HG03025 (cell line): ENCODE data around the gene NT5DC1.
A peak's percentile ranks its signal among the peaks of the same experiment; 100 is the strongest.

ENCODE experiments used
- ATAC-seq: cut with Tn5 transposase; IDR thresholded peaks from one replicate; pipeline ENCODE4 v1.9.1; 2021; ENCODE audit warnings: mild to moderate bottlenecking, moderate library complexity; ENCODE audit not compliant: unreplicated experiment, low FRiP score

Gene NT5DC1

DNA sequence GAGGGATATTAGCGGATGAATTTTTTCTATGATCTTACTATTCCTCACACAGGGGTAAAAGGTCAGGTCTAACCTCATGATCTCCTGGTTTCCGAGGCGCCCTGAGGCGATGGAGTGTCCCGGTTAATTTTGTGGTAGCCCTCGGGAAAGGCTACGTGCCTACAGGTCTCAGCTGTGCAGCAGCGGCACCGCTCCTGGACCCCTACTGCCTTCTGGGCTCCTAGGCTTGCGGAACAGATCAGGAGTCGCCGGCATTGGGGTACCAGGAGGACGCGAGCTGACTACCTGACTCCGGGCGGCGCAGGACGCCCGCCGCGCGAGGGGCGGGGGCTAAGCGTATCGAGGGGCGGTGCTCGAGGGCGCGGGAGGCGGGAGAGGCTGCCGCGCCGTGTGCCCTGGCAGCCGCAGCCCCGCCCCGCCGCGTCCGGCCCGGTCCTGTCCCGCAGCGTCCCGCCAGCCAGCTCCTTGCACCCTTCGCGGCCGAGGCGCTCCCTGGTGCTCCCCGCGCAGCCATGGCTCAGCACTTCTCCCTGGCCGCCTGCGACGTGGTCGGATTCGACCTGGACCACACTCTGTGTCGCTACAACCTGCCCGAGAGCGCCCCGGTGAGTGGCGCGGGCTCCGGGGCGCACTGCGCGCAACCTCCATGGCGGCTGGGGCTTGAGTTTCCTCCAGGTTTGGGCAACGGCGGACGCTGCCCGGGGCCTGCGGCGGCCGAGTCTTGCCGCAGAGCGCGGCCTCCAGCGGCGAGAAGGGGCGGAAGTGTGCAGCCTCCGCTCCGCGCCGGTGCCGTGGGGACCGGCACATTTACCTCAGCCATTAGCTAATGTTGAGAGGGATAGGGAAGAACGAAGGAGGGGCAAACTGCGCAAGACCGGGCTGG, at the start of gene NT5DC1:
TSS of gene NT5DC1 (plus strand) at position 435 of the 883 bp plus-strand sequence. CDS start at position 513, 78 bp downstream.
- peak; percentile 87 for ATAC-seq

DNA sequence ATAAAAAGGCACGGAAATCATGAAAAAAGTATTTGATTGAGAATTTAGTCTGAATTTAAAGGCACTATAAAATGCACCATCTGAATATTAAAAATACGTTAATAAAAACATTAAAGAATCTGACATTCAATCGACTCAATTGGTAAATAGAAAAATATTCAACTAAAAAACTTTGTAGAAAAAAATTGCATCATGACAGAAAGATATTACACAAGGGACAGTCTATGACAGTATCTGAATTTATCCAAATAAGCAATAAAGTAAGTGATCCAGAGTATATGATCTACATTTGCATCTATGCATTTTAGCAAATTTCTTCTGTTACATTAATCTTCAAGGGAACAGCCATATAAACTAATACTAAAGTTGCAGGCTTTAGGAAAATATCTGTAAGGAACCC, 49.4 kb upstream of the NT5DC1 start:
- ATAC-seq, result no peak

DNA sequence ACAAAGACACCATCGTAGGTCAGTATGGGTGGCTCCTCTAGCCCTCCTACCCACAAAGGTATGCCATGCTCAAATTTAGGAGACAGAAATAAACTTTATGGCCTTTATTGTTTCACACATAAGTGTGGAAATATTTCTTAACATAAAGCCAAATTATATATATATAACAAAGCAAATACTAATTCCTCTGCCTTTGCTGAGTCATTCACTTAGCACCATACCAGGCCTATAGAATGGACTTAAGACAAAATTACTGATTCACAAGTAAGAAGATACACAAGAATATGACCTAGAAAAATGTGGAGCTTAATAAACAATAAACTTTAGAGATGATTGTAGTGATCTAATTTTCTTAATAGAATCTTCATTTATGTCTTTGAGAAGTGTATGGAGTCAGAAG, 45.1 kb upstream of the NT5DC1 start:
- ATAC-seq, result no peak

DNA sequence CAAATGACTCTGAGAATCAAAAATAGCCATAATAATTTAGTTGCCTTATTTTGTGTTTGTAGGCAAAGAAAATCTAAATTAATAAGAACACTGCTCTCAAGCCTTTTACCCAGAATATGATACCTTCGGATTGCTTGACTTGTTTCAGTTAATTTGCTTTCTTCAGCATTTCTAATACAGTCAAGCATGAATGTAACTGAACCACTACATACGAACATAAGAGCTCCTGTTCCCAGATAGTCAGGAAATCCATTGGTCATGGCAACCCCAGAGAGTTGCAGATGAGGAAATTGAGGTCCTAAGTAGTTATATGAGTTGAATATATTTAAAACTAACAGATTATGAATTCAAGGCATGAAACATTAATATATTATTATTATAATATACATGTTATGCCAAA, 42.9 kb upstream of the NT5DC1 start:
- no peak for ATAC-seq

DNA sequence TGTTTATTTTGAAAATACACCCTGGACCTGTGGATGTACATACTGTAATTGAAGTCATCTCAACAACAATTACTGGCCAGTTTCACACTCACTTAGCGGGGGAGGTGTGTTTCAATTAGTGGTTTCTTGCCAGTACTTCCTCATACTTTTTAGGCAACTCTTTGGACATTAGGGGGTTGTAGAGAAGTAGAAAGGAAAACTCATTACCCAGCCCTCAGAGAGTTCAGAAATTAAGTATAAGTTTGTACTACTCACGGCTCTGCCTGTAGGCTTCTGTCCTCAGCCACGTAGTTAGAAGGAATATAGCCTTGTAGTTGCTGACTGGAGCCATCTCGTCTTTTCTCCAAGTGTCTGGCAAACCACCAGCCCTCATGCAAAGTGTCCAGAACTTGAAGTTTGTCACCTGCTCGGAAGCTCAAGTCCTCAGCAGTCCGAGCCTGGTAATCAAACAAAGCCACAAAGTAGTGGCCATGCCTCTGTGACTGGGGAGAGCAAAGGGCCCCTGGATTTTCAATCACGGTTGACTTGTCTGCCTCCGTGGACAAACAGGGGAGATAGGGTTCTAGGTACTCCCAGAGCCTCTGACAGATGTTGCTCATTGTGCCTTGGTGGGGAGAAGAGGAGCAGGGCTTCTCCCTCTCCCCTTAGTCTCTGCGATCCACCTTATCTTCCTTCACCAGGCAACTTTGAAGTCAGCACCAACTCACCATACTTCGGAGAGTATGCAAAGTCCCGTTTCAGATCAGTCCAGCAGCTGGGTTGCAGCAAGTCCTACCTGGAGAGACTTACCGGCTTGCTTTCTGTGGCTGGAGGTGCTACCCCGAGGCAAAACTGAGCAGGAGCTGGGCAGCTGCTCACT, 40.7 kb upstream of the NT5DC1 start:
- ATAC-seq, result peak; percentile 94

DNA sequence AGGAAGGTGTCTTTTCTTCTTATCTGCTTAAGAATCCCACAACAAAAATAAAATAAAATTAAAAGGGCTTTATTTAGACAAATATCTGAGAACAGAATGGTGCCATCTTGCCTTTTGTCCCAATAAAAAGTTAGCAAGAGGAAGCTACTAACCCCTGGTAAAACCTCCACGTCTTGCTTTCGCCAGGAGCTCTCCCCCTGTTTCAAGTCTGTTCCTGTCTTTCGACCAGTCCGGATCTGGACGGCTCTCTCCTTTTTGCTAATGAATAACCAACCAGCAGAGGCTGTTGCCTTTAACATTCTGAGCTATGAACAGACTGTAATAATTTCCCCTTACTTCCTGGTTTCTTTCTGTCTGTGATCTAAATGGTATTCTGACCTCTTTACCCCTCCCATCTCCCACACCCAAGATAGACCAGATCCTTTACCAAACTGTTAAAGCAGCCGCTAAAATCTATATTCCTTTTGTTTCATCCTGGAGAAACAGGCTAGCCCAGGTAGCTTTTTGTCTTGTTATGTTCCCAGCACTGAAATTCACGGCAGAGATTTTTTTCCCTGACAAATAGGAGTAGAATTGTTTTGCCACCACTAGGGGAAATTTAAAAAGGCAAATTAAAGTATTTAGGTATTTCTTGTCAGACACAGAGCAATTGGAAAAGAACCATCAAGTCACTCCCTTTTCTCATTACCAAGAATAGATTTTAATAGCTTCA, 39.9 kb upstream of the NT5DC1 start, which contains the start of gene FRK:
TSS of gene FRK (minus strand) at position 320 of the 712 bp plus-strand sequence. CDS start 580 bp downstream, outside the sequence.
- no peak for ATAC-seq

DNA sequence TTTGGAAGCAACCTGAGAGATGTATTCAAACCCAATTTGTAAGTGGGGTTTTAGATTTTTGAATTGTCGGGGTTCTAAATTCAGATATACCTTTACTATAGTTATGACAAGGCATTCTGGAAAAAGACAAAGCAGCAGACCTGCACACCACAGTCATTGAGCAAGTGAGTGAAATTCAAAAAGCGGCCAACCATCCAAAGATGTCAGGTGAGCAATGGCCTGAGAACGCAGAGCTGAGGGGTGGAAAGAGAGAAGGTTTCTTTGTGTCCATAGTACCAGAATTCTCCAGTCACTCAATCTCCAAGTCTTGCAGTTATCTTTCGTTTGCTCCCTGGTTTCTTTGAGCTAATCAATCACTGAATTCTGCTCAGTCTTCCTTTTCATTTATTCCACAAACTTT, 38.2 kb upstream of the NT5DC1 start:
- no peak for ATAC-seq

DNA sequence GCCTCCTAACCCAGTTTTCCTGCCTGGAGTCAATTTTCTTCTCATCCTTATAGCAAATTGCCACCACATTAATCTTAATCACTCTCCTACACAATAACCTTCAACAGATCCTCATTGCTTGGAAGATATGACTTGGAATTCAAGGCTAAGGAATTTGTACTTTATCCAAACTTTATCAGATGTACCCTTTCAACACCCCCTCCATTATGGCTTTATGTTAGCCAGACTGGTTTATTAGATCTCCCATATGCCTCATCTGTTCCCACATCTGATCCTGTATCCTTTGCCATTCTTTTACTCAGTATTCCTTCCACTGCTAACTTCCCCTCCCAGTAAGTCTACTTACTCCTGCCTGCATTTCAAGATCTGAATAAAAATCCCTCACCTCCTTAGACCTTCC, 36.0 kb upstream of the NT5DC1 start:
- no peak for ATAC-seq

DNA sequence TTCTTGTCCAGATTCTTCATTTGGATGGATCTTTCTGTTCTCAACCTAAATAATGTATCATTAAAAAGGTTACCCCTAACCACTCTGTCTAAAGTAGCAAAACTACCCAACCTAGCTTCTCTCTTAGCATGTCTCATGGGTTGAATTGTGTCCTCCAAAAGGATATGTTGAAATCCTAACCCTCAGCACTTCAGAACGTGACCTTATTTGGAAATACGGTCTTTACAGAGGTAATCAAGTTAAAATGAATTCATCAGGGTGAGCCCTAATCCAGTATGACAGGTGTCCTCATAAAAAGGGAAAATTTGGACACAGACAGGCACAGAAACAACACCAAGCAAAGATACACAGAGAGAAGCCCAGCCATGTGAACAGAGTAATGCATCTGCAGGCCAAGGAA, 33.9 kb upstream of the NT5DC1 start:
- no peak for ATAC-seq

DNA sequence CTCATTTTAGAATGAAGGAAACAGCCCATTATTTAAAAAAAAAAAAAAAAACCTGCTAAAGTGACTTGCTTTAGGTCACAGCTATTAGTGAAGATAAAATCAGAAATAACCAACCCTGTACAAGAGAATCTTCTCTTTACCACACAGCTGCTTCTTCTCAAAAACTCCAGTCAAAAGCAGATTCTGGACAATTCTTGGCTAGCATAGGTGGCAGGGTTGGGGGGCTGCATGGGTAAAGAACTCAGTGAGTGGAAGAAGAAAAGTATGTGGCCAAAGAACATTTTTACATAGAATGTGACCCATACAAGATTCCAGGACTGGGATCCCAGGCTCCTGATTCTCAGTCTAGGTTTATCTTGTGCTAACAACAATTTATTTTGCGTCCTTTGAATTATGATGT, 30.6 kb upstream of the NT5DC1 start:
- ATAC-seq, result no peak

DNA sequence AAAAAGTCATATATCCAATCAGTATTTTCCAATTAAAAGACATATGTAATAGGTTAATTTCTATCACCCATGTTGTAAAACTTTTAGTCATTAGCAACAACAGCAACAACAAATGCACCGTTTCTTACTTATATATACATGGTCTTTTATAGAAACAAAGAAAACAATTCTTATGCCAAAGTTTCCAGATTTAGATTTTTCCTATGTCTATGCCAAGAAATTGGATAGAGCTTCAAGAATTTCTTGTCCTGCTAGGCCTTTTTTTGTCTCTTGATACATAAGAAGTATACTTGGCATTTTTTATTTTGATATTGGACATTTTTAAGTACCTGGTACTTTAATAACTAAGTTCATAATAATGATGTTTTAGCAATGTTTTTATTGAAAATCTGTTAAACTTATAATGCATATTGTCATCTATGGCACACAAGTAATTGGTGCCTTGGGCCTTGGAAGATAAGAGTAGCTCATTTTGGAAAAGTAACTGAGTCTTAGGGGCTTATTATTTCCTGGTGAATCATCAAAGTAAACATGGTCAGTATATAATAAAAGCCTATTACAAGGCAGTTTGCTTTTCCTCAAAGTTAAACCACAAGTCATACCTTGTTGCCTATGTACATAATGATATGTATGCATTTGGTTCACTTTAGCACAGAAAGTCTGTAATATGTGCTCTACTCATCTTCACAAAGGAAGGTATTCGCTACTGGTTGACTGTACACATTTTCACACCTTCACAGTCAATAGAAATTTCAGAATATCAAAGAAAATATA, 29.9 kb upstream of the NT5DC1 start:
- no peak for ATAC-seq

DNA sequence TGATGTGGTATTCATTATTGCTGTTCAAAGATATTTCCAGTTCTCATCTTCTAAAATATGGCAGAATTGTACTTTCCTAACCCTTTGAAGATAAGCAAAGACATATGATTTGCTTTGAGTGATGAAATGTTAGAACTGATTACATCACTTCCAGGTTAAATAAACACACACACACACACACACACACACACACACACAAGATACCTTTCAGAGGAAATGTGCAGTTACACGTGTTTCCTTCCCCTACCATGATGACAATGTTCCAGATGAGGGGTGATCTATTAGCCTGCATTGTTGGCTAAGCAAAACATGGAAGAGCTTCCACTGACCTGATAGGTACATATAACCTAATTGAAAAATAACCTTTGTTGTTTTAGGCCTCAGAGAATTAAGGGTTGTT, 28.3 kb upstream of the NT5DC1 start:
- ATAC-seq, result no peak

DNA sequence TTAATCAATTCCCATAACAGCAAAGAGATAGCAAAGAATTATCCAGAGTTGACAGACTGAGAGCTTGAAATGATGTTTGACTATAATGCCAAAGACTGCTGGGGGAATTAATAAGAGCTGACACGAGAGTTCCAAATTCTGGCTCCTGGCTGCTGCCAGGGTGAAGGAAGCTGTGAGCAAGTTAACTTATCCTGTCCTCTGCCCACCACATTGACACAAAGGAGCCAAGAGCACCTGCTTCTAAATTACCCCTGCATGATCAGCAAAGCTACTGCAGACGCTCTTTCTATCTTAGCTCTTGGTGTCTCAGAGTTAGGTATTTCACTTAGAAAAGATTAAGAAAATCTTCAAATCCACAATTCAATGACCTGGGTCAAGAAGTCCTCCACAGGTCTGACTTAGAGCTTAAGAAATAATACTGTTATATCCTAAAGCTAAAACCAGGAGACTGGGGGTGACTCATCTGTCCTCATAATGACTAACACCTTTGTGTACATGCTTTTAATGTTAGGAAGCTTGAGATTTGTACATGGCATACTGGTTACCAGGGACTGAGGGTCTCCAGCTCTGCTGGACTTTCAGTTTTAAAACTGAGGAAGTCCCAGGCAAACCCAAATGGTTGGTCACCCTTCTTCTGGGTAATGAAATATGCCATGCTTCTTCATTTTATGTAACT, 26.8 kb upstream of the NT5DC1 start:
- ATAC-seq, result no peak

DNA sequence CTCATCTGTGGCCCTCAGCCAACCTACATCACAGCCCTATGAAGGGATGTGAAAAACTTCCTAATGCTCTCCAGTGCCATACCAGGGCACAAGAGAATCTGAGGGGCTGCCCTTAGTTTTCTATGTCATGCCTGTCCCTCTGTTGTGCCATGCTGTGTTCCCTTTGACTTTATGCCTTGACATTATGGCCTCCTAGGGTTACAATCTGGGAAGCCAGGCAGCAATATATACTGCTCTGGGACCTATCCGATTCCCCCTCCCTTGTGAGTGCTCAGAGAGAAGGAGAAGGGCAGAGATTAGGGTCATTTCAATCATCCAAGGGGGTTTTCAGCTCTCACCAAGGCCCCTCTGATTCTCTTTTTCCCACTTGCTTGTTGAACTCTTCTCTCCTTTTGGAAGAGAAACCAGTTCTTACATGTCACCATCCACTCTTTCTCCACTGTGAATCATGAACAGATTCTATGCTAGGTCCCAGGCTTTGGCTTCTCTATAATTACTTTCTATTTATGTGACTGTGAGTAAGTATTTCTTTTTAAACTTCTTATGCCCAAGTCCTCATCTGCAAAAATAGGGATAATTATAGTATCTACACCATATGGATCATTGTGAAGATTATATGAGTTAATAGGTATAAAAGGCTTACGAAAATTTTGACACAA, 25.8 kb upstream of the NT5DC1 start:
- no peak for ATAC-seq

DNA sequence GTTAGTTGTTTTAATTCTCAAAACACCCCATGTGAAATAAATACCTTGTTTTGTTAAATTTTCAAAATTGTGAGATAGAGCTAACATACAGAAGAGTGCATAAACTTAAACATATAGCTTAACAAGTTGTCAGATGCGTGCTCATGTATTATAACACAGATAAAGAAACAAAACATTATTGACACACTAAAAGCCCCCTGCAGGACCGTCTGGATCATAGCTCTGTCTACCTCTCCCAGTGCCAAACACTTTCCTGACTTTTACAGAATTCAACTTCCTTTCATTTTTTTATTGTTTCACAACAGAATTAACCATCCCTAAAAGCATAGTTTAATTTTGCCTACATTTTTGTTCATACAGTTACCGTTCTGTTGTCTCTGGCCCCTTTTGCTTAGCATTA, 22.1 kb upstream of the NT5DC1 start:
- no peak for ATAC-seq

DNA sequence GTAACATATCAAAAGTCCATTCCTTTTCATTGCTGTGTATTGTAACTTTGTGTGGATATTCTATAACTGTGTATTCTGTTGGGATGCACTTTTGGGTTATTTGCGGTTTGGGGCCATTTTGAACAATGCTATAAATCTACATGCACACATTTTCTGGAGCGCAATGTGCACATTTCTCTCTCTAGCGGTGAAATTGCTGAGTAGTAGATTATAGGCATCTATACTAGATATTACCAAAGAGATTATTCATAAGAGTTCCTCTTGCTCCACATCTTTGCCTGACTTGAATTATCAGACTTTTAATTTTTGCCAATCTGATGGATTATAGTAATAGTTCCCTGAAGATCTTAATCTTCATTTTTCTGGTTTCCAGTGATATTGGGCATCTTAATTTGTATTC, 21.7 kb upstream of the NT5DC1 start:
- ATAC-seq, result no peak

DNA sequence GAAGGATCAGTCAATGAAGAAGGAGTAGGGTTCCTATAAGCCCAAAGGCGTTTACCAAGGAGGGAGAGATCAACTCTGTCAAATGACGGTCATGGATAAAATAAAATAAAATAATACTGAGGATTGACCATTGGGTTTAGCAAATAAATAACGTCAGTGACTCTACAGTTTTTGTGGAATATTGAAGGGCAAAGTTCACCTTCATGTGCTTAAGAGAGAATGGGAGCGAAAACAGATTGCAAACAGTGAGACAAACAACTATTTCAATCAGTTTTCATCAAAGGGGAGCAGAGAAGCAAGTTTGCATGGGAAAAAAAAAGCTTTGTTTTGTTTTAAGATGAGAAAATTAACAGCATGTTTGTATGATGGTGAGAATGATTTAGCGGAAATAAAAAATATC, 17.6 kb upstream of the NT5DC1 start:
- ATAC-seq, result no peak

DNA sequence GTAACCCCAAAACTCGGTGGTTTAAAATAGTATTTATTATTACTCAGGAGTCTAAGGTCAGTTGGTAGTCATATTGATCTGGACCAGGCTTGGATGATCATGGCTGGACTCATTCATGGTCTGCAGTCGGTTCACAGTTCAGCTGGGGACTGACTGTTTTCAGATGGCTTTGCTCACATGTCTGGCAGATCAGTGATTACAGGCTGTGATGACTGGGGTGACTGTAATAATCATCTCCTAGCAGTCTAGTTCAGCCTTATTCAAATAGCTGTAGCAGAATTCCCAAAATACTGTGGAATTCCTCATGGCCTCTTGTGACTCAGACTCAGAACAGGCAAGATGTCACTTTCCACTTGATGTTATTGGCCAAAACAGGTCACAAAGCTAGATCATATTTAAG, 16.4 kb upstream of the NT5DC1 start:
- ATAC-seq, result no peak

DNA sequence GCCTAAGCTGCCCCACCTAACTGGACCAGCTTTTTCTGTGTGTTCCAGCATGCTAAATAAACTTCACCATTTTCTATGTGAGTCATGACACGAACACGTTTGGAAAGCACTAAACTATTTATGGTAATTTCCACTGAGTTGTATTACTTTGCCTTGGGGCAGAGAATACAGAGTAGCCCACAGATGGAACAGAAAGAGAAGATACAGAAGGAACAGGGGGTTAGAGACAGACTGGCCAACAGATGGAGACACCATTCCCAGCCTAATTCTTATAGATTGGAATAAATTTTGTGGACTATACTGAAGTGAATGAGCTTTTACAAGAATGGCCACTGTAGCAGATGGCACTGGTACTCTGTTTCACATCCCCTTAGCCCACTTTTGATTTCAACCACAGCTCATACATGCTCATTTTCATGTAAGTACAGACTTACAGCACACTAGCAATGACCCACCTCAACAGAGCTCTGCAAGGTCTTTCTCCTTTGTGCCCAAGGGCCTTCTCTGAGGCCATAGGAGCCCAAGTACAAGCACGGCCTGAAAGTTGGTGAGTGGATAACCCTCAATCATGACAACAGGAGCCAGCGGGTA, 13.1 kb upstream of the NT5DC1 start:
- ATAC-seq, result peak; percentile 99
